GM19328 (cell line): ENCODE data around the gene RAX2.
"Not testable (repeated sequence)": the region's sequence is repeated elsewhere in the genome, so short reads cannot be mapped to it uniquely, and the experiment has no call there.

Experiments
- ATAC-seq: cut with Tn5 transposase; IDR thresholded peaks from one replicate; pipeline ENCODE4 v1.9.1; 2021; ENCODE audit warnings: mild to moderate bottlenecking, moderate library complexity; ENCODE audit not compliant: unreplicated experiment

The RAX2 gene

GRCh38 chr19:3762130-3762473 lies 9.9 kb downstream of the RAX2 start:
- ATAC-seq = no peak

DNA sequence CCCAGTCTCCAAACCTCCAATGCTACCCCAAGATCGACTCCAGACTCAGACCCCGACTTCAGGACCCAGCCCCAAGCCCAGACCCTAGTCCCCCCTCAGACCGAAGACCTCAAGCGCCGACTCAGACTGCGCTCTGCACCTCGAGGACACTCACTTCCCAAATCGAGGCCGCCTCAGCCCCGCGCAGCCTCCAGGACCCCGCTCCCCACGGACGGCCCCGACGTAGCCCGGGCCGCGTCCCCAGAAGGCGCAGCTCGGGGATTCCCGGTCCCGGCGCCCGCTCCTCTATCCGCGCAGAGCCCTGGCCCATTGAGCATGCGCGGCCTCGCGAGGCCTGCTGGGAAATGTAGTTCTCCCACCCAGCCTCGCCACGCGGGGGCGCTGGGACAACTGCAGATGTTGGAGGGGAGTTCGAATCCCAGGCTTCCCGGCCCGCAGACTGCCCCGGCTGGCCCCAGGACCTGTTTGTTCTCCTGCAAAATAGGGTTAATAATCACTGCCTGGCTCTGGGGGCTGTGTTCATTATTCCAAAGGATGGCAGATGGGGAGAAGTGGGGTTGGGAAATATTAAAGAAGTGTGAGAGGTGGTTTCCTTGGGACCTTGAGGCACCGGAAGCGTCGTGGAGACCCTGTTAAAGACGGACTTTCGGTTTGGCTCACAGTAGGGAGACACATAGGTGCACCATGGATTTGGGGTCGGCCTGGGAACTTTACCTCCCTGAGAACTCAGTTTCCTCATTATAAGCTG lies 10.5 kb downstream of the RAX2 start, which contains the start of gene APBA3:
Gene APBA3, minus strand, starts transcription at position 311 of the 748 bp plus-strand sequence. CDS start 1,428 bp downstream, outside the sequence.
- ATAC-seq = no peak

- no peak for ATAC-seq
Measured at GRCh38 chr19:3760871-3761361, 11.1 kb downstream of the RAX2 start.

DNA sequence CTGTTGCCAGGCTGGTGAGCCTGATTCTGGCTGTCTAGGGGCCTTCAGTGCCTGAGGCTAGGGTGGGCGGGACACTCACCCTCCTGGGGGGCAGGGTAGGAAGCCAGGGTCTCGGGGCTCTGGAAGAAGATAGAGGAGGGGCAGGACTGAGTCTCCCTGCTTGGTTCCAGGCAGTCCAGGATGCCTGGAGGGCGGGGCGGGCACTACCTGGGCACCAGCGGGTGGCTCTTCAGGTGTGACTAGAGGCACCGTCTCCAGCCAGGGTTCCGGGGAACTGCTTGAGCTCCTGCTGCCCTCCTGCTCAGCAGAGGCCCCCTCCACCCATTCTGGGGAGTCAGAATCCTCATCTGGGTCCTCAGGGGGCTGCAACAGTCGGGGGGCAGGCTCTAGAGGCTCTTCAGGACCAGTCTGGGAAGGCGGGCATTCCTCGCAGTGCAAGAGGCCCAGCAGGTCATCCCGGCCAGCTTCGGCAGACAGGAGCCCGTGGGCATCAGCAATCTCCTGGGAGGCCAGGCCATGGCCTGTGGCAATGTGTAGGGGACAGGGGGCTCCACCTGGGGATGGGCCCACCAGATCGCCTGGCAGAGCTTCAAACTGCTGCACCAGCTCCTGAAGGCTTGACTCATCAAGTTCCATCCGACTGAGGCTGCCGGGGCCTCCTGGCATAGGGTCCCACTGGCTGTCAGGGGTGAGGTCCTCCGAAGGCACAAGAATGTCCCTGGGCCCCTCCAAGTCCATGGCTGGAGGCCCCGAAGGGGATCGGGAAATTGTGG lies 12.4 kb downstream of the RAX2 start:
- ATAC-seq = no peak

DNA sequence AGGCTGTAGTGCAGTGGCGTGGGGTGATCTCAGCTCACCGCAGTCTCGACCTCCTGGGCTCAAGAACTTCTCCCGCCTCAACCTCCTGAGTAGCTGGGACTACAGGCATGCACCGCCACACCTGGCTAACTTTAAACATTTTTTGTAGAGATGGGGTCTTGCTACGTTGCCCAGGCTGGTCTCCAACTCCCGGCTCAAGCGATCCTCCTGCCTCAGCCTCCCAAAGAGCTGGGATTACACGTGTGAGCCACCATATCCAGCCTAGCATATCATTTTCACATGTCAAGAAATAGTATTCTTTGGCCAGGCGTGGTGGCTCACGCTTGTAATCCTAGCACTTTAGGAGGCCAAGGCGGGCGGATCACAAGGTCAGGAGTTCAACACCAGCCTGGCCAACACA lies 13.7 kb downstream of the RAX2 start:
- ATAC-seq = not testable (repeated sequence)

DNA sequence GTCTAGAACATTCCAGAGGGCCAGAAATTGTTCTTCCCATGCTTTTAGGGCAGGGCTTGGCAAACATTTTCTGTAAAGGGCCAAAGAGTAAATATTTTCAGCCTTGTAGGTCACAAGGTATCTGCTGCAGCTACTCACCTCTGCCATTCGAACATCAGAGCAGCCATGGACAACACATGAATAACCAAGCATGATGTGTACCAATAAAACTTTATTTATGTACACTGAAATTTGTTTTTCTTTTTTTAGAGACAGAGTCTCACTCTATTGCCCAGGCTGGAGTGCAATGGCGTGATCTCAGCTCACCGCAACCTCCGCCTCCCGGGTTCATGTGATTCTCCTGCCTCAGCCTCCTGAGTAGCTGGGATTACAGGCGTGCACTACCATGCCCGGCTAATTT lies 14.3 kb downstream of the RAX2 start:
- ATAC-seq = not testable (repeated sequence)

- no peak for ATAC-seq
Measured at GRCh38 chr19:3753631-3754410, 18.2 kb downstream of the RAX2 start.

GRCh38 chr19:3752492-3752891 lies 19.5 kb downstream of the RAX2 start:
- no peak for ATAC-seq

DNA sequence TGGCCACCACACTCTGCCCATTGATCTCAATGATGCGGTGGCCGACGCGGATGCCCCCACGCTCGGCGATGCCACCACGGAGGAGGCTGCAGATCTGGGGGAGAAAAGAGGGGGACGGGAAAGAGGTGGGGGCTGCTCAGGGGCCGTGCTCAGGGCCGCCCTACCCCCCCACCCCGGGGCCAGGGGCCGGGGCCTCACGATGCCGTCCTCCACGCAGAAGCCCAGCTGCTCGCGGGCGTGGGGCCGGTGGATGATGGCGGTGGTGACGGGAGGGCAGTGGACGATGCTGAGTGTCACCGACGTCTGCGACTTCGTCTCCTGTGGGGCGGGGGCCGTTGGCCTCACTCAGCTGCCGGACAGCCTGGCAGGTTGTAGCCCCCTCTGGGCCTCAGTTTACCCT lies 20.8 kb downstream of the RAX2 start:
- no peak for ATAC-seq

- ATAC-seq = no peak
Measured at GRCh38 chr19:3750211-3750610, 21.8 kb downstream of the RAX2 start.

GRCh38 chr19:3748965-3749364 lies 23.1 kb downstream of the RAX2 start:
- no peak for ATAC-seq

DNA sequence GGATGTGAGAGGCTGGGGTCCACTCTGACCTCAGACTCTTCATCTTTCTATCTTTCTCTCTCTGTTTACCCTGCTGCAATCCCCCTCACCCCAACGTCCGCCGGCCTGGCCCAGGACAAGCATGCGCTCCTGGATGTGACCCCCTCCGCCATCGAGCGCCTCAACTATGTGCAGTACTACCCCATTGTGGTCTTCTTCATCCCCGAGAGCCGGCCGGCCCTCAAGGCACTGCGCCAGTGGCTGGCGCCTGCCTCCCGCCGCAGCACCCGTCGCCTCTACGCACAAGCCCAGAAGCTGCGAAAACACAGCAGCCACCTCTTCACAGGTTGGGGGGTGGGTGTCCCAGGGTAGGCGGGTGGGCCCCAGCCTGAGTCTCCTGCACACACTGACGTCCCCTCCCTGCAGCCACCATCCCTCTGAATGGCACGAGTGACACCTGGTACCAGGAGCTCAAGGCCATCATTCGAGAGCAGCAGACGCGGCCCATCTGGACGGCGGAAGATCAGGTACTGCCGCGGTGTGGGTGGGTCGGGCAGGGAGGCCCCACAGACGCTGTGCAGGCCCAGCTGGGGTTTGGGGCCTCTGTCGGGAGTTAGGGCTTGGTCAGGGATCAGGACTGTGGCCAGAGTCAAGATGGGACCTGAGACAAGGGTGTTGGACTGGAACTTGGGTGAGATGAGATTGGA lies 25.5 kb downstream of the RAX2 start:
- ATAC-seq = no peak

- ATAC-seq = no peak
Measured at GRCh38 chr19:3745363-3746045, 26.5 kb downstream of the RAX2 start.

DNA sequence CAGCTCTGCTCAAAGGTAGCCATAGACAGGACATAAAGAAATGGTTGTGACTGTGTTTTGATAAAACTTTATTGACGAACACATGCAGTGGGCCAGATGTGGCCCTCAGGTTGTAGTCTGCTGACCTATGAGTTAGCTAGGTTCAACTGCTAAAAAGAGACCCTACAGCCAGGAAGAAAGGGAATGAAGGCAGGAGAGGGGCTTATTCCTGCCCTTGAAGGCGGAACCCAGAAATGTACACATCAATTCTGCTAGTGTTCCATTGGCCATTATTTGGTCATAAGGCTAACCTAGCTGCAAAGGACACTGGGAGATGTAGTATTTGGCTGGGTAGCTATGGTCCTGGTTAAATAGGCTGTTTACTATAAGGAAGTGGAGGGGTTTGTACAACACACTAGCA lies 28.5 kb downstream of the RAX2 start:
- ATAC-seq = no peak

GRCh38 chr19:3740431-3740830 lies 31.6 kb downstream of the RAX2 start:
- ATAC-seq = no peak

DNA sequence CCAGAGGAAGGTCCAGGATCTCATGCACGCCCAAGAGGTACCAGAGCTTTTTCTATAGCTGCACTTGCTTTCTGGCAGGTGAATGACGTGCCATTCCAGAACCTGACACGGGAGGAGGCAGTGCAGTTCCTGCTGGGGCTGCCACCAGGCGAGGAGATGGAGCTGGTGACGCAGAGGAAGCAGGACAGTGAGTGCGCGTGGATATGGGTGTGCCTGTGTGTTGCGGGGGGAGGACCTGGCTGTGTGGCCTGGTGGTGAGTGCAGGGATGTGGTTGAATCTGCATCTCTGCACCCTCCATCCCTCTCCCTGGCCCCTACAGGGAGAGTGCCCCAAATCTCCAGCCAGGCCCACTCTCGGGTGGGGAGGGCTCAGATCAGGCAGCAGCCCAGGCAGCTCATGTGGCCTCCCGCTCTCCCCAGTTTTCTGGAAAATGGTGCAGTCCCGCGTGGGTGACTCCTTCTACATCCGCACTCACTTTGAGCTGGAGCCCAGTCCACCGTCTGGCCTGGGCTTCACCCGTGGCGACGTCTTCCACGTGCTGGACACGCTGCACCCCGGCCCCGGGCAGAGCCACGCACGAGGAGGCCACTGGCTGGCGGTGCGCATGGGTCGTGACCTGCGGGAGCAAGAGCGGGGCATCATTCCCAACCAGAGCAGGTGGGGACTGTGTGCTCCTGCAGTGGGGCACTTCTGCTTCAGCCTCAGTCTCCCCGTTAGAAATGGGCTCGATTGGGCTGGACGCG lies 33.4 kb downstream of the RAX2 start:
- ATAC-seq = no peak

GRCh38 chr19:3737487-3738205 lies 34.4 kb downstream of the RAX2 start:
- ATAC-seq = no peak

DNA sequence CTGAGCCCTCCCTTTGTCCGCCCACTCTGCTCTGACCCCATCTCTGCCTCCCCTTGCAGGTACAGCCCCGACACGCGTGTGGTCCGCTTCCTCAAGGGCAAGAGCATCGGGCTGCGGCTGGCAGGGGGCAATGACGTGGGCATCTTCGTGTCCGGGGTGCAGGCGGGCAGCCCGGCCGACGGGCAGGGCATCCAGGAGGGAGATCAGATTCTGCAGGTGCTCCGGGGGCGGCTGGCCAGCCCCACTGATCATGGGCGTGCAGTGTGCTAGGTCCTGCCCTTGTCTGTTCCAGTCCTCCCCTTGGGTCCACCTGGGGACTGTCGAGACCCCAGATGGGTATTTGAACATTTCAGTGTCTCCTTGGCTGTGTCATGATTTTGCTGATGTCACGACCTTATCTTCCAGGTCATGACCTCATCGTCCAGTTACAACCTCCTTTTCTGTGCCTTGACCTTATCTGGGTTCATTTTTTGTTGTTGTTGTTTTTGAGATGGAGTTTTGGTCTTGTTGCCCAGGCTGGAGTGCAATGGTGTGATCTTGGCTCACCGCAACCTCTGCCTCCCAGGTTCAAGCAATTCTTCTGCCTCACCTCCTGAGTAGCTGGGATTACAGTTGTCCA lies 35.8 kb downstream of the RAX2 start:
- no peak for ATAC-seq

GRCh38 chr19:3734310-3734600 lies 37.8 kb downstream of the RAX2 start:
- no peak for ATAC-seq
